Measurements from ENCODE around the gene HRH3.

GRCh38 chr20:62232770-62233645 lies 12.9 kb upstream of the HRH3 start:
- TF ChIP-seq CTCF (IDR thresholded peaks at IDR 0.05) (no peak), POLR2A (IDR thresholded peaks at IDR 0.05) (no peak), EP300 (IDR thresholded peaks at IDR 0.05) (no peak)

All from ovary (tissue), 3 donors.